GM12878 (cell line): Measurements from ENCODE around the gene CCDC66.

ENCODE experiments used
- CTCF ChIP-seq, 3 experiments: IDR thresholded peaks in 2 of 3; conservative IDR thresholded peaks in 1 of 3; 2 replicates each; pipeline ENCODE4 v1.5.1; 2011; ENCODE audit warnings: low read depth in 3 of 3, low read length in 3 of 3, mild to moderate bottlenecking in 3 of 3, control low read depth in 2 of 3, moderate library complexity in 2 of 3, inconsistent platforms in 1 of 3, mixed read lengths in 1 of 3; ENCODE audit not compliant: control insufficient read depth in 2 of 3, insufficient read depth in 1 of 3; ENCODE audit errors: extremely low read depth in 1 of 3
- ETV6 ChIP-seq, 2 experiments: fragments of 450-650 bp in 1 of 2; IDR thresholded peaks in 1 of 2; conservative IDR thresholded peaks in 1 of 2; 2 replicates each; pipeline ENCODE4 v1.6.1; 2014; ENCODE audit warnings: antibody characterized with exemption in 1 of 2, borderline replicate concordance in 1 of 2, low read depth in 1 of 2, mild to moderate bottlenecking in 1 of 2, moderate library complexity in 1 of 2
- MLLT1 ChIP-seq: fragments of 450-650 bp; IDR thresholded peaks from 2 replicates; pipeline ENCODE4 v1.6.1; 2016; ENCODE audit warnings: mild to moderate bottlenecking
- POLR2A ChIP-seq: IDR thresholded peaks from 2 replicates; pipeline ENCODE4 v1.6.1; 2011; ENCODE audit warnings: low read depth, mild to moderate bottlenecking, low read length
- POLR2AphosphoS5 ChIP-seq: IDR thresholded peaks from 2 replicates; pipeline ENCODE4 v1.6.1; 2011; ENCODE audit warnings: mild to moderate bottlenecking, low read length, inconsistent platforms
- RAD21 ChIP-seq: IDR thresholded peaks from 2 replicates; pipeline ENCODE4 v1.6.1; 2011; ENCODE audit warnings: mild to moderate bottlenecking, low read depth, low read length, moderate library complexity; ENCODE audit not compliant: insufficient read depth
- TAF1 ChIP-seq: IDR thresholded peaks from 2 replicates; pipeline ENCODE4 v1.6.1; 2011; ENCODE audit warnings: mild to moderate bottlenecking, low read depth, low read length, borderline replicate concordance
- TCF12 ChIP-seq: IDR thresholded peaks from 2 replicates; pipeline ENCODE4 v1.6.1; 2011; ENCODE audit warnings: low read depth, mild to moderate bottlenecking, low read length
- ZNF592 ChIP-seq: fragments of 450-650 bp; IDR thresholded peaks from 2 replicates; pipeline ENCODE4 v1.6.1; 2017; ENCODE audit warnings: mild to moderate bottlenecking, moderate library complexity
- TF ChIP-seq, protein P1 (sequence below): fragments of 450-650 bp; IDR thresholded peaks from 2 replicates; pipeline ENCODE4 v1.6.1; 2016; ENCODE audit warnings: mild to moderate bottlenecking

- TF ChIP-seq CTCF (IDR thresholded peaks at IDR 0.05 in 2 of 3, conservative IDR thresholded peaks at IDR 0.05 in 1 of 3; ENCODE audit: control insufficient read depth in 2 of 3, extremely low read depth in 1 of 3, insufficient read depth in 1 of 3, low read depth in 3 of 3, low read length in 3 of 3) (no peak), POLR2A (no peak), TCF12 (no peak), RAD21 (no peak), ETV6 (conservative IDR thresholded peaks at IDR 0.05 in 1 of 2, IDR thresholded peaks at IDR 0.05 in 1 of 2; ENCODE audit: borderline replicate concordance in 1 of 2, low read depth in 1 of 2) (no peak), MLLT1 (no peak), TAF1 (no peak), POLR2AphosphoS5 (no peak), ZNF592 (no peak)
- TF ChIP-seq, protein P1, sequence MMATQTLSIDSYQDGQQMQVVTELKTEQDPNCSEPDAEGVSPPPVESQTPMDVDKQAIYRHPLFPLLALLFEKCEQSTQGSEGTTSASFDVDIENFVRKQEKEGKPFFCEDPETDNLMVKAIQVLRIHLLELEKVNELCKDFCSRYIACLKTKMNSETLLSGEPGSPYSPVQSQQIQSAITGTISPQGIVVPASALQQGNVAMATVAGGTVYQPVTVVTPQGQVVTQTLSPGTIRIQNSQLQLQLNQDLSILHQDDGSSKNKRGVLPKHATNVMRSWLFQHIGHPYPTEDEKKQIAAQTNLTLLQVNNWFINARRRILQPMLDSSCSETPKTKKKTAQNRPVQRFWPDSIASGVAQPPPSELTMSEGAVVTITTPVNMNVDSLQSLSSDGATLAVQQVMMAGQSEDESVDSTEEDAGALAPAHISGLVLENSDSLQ = no peak
Observed at GRCh38 chr3:56667973-56668579, 111.1 kb downstream of the CCDC66 start.
